Measurements from ENCODE around the gene LAPTM4A.

The LAPTM4A gene

DNA sequence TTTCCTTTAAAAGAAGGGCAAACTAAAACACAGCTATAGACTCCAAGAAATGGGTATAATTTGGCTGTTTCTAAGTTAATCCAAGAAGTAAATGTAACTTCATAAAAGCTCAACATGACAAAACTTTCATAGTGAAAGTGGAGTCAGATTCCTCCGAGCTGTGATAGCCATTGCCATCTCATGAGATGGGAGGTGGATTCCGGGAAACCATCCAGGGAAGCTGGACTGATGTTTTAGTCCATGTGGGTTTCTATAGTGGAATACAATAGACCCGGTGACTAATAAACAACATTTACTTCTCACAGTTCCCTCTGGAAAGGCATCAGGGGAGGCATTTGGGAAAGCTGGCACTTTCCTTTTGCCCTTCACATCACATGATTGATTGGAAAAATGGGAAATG lies 10.0 kb upstream of the LAPTM4A start:
- Mint-ChIP-seq H3K9me3 (peaks cover 14% of the 10 kb centered on the region), H3K4me1 (peaks cover 47% of the 10 kb centered on the region), H3K27ac (peak overlapping the region in 2 of 3 experiments; percentile 74 to 85), H3K36me3 (ENCODE audit: low read depth) (no peaks in the 10 kb centered on the region), H3K4me3 (no peak overlapping the region), H3K27me3 (ENCODE audit: low read depth) (no peaks in the 10 kb centered on the region)
- TF ChIP-seq CTCF (IDR thresholded peaks at IDR 0.05; ENCODE audit: unreplicated experiment in 3 of 3), result no peak

DNA sequence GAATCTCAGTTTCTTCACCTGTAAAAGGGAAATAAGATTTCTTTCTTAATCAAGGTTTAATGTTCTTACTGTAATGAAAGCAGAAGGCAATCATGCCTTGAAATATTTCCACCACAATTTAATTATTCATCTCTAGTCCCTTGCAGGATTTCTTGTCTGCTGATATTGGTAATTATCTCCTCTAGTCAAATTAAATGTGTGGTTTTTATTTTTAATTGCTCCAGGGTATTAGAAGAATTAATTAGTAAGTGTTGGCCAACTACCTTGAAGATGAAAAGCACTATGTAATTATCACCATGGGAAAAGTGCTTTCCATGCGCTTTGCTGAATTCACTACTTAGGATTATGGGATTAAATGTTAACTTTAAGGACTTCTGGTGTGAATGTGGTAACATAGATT lies 8.7 kb upstream of the LAPTM4A start:
- no peak overlapping the region for H3K4me3 Mint-ChIP-seq
- H3K27me3 Mint-ChIP-seq (ENCODE audit: low read depth), result no peaks in the 10 kb centered on the region
- H3K9me3 Mint-ChIP-seq, result peaks cover 9% of the 10 kb centered on the region
- peaks cover 34% of the 10 kb centered on the region for H3K4me1 Mint-ChIP-seq
- TF ChIP-seq CTCF (IDR thresholded peaks at IDR 0.05; ENCODE audit: unreplicated experiment in 3 of 3), result no peak
- H3K27ac Mint-ChIP-seq, result peak overlapping the region in 1 of 3 experiments; percentile 85
- no peaks in the 10 kb centered on the region for H3K36me3 Mint-ChIP-seq (ENCODE audit: low read depth)

GRCh38 chr2:20057268-20057667 lies 5.8 kb upstream of the LAPTM4A start:
- Mint-ChIP-seq H3K27me3 (ENCODE audit: low read depth) (no peaks in the 10 kb centered on the region), H3K4me3 (no peak overlapping the region), H3K36me3 (ENCODE audit: low read depth) (no peaks in the 10 kb centered on the region), H3K27ac (no peak overlapping the region), H3K9me3 (no peaks in the 10 kb centered on the region), H3K4me1 (peaks cover 16% of the 10 kb centered on the region)
- TF ChIP-seq CTCF (IDR thresholded peaks at IDR 0.05; ENCODE audit: unreplicated experiment in 3 of 3), result no peak

GRCh38 chr2:20054931-20055330 lies 3.5 kb upstream of the LAPTM4A start:
- H3K36me3 Mint-ChIP-seq (ENCODE audit: low read depth), result no peaks in the 10 kb centered on the region
- H3K4me3 Mint-ChIP-seq, result no peak overlapping the region
- no peak for TF ChIP-seq CTCF (IDR thresholded peaks at IDR 0.05; ENCODE audit: unreplicated experiment in 3 of 3)
- H3K4me1 Mint-ChIP-seq, result no peaks in the 10 kb centered on the region
- H3K9me3 Mint-ChIP-seq, result no peaks in the 10 kb centered on the region
- no peaks in the 10 kb centered on the region for H3K27me3 Mint-ChIP-seq (ENCODE audit: low read depth)
- peak overlapping the region; percentile 29 to 45 (median 31) for H3K27ac Mint-ChIP-seq

DNA sequence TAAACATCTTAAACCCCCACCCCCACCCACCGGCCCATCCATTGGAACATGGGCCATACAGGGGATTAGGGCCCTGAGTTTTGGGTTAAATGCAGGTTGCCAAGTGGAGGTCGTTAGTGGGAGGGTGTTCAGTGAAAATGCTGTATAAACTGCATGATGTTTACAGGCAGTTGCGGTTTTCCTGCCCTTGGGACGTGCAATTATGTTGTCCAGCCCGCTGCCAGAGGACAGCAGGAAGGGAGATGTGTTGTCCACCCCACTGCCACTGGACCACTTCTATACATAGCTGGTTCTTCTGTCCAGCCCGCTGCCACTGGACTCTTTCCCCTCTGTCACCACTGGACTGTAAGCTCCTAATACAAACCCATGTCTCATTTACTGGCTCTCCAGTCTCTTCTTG lies 2.7 kb upstream of the LAPTM4A start:
- peak overlapping the region in 1 of 3 experiments; percentile 28 for H3K27ac Mint-ChIP-seq

More for the DNA sequence above, 2.7 kb upstream of the LAPTM4A start:
- Mint-ChIP-seq H3K27me3 (ENCODE audit: low read depth) (no peaks in the 10 kb centered on the region), H3K36me3 (ENCODE audit: low read depth) (no peaks in the 10 kb centered on the region), H3K4me3 (peak overlapping the region in 2 of 3 experiments; percentile 22 to 26), H3K4me1 (peaks cover under 1% of the 10 kb centered on the region), H3K9me3 (no peaks in the 10 kb centered on the region)
- TF ChIP-seq CTCF (IDR thresholded peaks at IDR 0.05; ENCODE audit: unreplicated experiment in 3 of 3), result no peak
